NCI-H345 treated with DMSO at 0.1 percent for 48 hours (cell line): ENCODE results near the gene TMEM236.

Source experiments
- DNase-seq: peaks from one replicate; lab custom pipeline; 2025; ENCODE audit not compliant: unreplicated experiment; lab: John Stamatoyannopoulos, UW

Gene TMEM236

DNA sequence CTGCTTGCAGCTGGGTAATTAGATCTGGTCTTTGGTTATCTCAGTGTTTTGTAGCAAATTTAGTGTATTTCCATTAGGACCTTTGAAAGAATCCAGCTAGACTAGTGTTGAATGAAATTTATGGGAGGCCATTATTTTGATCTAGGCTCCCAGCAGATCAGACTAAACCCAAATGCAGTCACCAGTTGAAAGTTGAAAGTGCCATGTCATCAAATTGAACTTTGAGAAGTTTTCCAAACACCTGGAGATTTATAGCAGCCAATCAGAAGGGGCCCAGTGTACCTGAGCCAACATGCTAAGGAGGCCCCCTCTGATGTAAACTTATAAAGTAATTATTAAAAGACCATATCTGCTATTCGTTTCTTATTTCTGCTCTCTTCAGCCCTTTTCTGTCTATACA lies 11.3 kb upstream of the TMEM236 start:
- no peak for DNase-seq

DNA sequence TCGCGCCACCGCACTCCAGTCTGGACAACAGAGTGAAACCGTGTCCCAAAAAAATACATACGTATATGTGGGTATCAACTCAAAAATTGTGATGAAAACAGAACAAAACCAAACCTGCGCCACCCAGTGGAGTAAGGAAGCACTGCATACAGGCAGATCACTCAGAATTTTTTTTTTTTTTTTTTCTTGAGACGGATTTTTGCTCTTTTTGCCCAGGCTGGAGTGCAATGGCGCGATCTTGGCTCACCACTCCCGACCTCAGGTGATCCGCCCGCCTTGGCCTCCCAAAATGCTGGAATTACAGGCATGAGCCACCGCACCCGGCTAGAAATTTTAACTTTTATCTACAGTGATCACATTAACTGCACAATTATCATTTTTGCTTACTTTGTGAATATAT lies 9.1 kb upstream of the TMEM236 start:
- DNase-seq = no peak

DNA sequence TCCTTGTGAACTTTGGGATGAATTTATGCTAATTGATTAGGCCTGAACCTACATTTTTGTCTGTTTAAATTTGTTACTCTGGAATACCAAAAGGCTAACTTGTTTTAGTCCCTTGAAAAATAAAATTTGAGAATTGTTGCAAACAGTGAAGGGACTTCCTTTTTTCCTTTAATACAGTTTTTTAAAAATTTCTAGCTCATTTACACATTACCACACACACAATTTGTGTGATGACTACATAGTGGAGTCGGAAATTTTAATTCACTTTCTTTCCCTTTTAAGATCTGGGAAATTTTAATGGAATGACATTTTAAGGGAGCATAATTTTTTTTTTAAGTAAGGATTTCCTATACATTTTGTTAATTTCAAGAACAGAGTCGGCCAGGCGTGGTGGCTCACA lies 8.6 kb upstream of the TMEM236 start:
- no peak for DNase-seq

- DNase-seq = no peak
Measured at GRCh38 chr10:17744341-17744861, 7.6 kb upstream of the TMEM236 start.

DNA sequence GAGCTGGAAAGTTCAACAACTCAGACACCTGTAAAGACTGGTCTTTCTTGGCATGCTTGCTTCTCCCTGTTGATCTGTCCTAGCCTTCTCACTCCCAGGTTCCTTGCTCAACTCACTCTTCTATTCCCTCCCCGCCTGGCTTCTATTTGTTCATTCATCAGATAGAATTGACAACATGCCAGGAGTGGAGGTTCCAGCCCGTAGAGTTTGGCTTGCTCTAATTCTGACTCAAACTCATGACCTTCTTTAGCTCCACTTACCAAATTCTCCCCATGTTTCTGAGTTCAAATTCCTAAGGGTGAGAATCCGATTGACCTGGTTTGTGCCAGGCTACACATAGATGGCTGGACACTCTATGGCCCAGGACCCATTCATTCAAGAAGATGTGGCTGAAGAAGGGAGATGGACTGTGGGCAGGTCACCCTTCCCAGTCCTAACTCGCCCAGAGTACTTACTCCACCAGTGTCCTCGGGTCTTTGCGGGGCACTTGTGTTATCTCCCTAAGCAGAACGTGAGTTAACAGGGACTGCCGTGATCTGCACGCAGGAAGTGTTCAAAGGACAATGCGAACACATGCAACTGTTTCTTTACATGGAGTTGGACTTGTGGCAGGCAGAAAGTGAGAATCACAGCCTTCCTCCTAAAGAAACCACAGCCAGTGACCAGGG lies 4.0 kb upstream of the TMEM236 start:
- DNase-seq = no peak

DNA sequence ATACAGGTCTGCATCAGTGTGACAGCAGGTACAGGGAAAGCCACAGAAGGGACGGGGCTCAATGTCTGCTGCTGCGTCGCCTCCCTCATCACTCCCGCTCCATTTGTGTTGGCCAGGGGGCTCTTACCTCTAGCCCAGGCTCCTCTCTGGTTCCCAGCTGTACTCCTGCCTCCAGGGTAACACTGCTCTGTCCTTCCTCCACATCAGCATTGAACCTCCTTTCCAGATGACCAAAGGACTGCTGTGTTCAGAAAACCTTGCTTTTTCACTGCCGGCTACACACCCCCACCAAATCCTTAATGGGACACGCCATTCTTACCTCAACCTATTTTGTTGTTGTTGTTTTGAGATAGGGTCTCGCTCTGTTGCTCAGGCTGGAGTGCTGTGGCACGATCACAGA lies 2.1 kb upstream of the TMEM236 start:
- DNase-seq = no peak

DNA sequence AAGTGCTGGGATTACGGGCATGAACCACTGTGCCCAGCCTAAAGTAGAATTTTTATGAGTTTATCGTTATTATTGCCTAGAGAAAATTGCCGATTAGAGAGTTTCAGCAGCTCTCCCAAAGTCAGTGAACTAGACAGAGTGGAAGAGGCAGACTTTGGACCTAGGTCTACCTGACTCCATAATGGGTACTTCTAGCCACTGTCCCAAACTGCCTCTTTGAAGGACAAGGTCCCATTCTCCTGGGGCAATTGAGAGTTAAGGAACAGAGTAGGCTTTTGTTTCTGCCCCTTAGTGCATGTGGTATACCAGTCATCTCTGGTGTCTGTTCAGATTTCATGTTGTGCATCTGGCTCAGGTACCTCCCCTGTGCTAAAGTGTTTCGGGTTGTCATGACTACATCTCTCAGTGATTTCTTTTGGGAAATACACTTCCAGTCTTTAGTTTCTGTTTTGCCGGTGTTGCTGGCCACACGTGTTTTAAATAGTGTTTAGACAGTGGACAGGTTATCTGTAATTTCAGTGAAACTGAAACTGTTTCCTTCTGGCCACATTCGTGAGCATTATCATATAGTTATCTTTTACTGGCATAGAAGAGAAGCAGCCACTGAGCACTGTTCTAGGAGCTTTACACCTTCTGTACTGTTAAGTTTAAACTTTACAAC lies 4.7 kb downstream of the TMEM236 start:
- DNase-seq = no peak

DNA sequence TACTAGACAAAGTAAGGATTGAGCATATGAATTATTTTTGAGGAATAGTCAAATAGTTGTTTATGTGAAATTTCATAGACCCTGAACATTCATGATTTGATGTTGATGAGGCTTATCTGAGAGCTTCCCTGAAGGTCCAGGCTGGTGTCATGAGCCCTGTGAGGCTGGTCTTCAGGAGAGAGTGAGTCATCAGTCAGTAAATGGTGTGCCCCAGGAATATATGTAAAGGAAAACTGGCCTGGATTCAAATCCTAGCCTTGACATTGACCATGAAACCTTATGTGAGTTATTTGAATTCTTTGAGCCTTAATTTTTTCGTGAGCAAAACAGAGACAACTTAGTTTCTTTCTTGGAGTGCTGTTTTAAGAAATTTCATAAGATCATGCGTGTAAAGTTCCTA lies 6.2 kb downstream of the TMEM236 start:
- no peak for DNase-seq

DNA sequence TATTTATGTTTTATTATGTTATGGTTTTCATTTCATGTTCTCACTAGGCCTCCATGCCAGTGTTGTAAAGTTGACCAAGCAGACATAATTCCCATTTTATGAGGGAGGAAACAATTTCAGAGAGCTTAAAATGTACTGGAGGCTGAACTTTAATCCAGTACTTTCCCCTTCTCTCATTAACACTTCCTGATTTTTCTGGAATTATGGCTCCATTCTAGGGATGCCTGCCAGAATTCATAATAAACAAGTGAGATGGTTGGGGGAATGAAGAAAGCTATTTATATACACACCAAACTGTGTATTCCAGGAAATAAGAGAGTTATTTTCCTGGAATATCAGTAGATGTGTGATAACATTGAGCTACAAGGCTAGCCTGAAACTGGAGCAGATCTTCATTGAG lies 6.9 kb downstream of the TMEM236 start:
- no peak for DNase-seq

GRCh38 chr10:17764142-17764541 lies 12.1 kb downstream of the TMEM236 start:
- DNase-seq = no peak

DNA sequence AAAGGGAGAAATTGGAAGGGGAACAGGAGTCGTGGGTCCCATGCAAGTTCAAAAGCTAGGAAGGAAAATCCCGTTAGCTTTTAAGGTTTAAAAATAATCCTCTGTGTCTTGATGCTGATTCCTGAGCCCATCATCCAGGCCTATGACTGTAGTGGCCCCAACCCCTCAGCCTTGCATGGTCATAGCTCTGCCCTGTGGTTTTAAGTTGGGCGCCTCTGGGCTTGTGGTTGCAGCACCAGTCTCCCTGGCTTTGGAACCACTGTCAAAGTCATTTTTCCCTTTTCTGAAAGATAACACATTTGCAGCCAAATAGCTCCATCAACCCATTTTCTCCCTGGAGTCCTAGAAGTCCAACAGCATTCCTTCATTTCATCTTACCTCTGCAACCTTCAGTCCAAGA lies 13.6 kb downstream of the TMEM236 start:
- no peak for DNase-seq

GRCh38 chr10:17766731-17767130 lies 14.7 kb downstream of the TMEM236 start:
- no peak for DNase-seq

- DNase-seq = no peak
Measured at GRCh38 chr10:17768496-17768895, 16.5 kb downstream of the TMEM236 start.

DNA sequence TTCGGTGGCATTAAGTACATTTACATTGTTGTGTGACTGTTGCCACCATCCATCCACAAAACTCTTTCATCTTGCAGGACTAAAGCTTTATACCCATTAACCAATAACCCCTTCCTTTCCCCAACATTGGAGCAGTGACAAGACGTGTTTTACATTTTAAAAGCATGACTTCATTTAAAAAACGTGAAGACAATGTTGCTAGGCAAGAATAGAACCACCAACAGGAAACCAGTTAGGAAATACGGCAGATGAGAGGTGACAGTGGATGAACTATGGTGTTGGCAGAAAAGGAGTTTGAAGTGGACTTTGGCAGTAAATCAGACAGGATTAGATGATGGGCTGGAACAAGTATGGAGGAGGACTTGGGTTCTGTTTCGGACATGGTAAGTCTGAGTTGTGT lies 17.0 kb downstream of the TMEM236 start:
- no peak for DNase-seq

- no peak for DNase-seq
Measured at GRCh38 chr10:17771017-17771416, 19.0 kb downstream of the TMEM236 start.

GRCh38 chr10:17779784-17780183 lies 27.8 kb downstream of the TMEM236 start:
- DNase-seq = no peak

DNA sequence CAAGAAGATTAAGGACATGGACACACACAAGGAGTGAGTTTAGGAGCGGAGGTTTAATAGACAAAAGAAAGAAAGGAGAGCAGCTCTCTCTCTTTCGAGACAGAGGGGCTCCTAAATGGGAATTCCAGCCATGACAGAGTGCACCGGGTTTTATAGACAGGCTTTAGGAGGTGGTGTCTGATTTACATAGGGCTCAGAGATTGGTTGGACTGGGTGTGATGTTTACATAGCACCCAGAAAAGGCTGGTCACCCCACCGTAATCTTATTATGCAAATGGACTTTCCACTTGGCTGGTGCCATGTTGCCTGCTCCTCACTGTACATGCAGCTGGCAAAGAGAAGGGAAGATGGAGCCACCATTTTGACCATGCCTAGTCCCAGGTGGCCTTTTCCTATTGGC lies 28.7 kb downstream of the TMEM236 start:
- no peak for DNase-seq

DNA sequence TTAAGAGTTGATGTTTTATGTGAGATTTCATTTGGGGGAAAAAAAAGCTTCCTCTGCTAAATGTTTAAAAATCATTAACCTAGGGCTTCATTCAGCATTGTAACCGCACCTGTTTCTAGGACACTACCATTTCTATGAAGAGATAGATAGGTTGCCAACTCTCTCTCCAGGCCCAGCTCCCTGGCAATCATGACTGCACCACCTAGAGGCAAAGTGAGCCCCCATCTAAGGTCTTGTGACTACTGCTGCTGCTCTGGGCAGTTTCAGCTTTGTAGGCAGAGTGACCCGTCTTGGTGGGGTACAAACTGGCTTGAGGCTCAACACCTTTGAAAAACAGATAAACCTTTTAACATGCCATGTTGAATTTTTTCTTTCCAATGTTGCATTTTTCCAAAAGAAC lies 29.9 kb downstream of the TMEM236 start:
- DNase-seq = no peak

GRCh38 chr10:17782921-17783665 lies 31.1 kb downstream of the TMEM236 start:
- DNase-seq = no peak

DNA sequence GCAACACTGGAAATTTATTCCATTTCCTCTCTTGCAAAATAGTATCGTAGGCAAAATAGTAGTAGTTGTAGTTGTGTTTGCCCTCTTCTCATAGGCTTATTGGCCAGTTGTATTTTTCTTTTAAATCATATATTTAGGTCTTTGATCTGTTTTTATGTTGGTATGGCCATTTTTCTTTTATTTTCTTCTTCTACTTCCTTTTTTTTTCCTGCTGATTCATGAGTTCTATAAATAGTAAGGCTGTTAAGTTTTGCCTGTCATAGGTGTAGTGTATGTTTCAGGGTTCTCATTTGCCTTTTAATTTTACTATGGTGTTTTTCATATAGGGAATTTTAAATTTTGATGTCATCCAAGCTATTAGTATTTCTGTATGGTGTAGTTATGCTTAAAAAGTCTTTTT lies 31.8 kb downstream of the TMEM236 start:
- DNase-seq = no peak

- DNase-seq = no peak
Measured at GRCh38 chr10:17784688-17785087, 32.7 kb downstream of the TMEM236 start.

DNA sequence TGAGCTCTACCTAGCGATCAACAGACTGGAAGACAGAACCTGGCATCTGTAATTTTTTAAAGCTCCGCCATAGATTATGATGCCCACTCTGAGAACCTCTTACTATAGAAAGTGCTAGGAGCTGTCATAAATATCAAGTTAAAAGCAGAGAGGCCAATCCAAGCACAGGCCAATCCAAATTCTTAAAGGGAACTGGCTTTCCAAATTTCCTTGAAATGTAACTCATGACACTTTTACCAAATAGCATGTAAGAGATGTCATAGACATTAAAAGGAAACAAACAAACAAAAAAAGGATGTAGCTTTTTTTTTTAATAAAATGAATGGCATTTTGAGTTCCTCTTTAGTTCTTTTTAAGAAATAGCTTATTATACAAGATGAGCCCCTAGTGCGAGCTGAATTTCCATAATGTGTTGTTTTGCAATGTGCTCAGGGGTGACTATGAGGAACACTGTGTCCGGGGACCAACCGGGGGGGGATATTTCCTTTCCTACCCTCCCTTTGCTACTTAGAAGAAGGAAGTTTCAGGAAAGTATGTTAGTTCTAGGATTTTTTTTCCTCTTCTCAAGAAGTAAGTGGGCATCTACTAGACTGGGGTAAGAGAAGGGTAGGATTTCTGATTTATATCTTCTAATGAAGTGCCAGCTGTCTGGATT lies 33.4 kb downstream of the TMEM236 start:
- DNase-seq = no peak
